SK-MEL-5 (cell line): ENCODE data around the gene NR2C2. TPM values are rescaled to one million over a fixed set of nuclear protein-coding genes. Genes with fewer than 3 reads are reported as not detected.

ENCODE experiments used
- DNase-seq: peaks from one replicate; pipeline ENCODE4 v3.0.0-alpha.2; 2016; ENCODE audit warnings: low read depth, low spot score
- in situ Hi-C: cut with HindIII; loops from 2 replicates; pipeline ENCODE4 v1.10.0; 2016; ENCODE audit warnings: low sequenced_read_pairs, high pct_unique_total_duplicates, low pct_unique_long_range_greater_than_20kb
- total RNA-seq: library from RNA; depleted of rRNA; stranded (reverse); fragments of >200 nt; shearing (Covaris generic); gene quantifications from 2 replicates; pipeline ENCODE4 v1.2.3, GENCODE V29; 2014

The NR2C2 gene
- total RNA-seq, 1 experiment from 2014 or later, result 20.7 TPM

DNA sequence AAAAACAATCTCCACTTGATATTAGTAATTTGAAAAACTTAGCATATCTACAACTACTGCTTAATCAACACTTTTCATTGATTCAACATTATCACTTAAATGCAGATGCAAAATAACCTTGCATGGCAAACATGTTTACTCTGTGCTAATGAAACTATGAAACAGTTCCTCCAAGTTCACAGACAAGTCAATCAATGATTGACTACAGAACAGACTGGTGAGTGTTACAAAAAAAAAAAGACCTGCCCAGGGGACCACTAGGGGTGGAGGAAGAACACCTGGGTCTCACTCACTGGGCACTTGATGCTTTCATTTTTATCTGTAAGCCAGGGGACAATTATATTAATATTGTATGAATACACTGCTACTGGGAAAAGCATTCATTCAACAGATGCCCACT, 4.3 kb upstream of the NR2C2 start:
- no peak for DNase-seq
- in situ Hi-C loops, result loop anchor here (25.0 kb wide), 1 partner anchor 681 kb away; no protein-coding TSS in a partner anchor

DNA sequence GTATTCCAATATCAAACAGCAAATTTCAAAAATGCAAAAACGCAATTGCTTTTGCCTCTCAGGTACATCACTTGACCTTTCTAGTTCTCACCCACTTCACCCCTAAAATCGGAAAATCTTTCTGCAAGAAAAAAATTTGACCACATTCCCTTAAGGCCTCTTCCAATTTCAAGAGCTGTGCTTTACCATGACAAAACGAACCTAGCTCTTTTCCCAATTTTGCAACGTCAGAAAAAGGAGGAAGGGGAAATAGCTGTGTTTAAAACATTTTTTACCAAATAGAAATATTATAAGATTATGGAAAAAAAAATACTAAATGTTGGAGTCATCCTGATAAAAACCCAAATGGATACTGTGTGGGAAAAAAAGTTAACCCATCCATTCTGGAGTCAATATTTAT, 1.1 kb upstream of the NR2C2 start:
- no peak for DNase-seq
- in situ Hi-C loops, result loop anchor here (25.0 kb wide), 1 partner anchor 684 kb away; no protein-coding TSS in a partner anchor

DNA sequence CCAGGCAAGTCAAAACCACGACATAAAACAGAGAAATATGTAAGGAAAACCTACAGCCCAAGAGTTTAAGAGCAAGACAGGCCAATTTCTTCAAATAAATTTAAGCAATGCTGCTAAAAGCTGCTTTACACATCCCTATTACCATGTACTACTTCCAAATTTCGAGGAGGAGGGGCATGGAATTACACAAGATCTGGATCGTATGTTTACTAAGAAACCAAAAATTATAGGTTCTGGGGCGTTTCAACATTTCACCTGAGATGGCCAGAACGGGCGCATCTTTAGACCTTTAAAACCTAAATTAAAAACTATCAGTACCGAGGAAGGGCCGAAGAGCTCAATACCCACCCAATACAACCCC, 664 bp upstream of the NR2C2 start:
- DNase-seq, result no peak
- in situ Hi-C loops, result loop anchor here (25.0 kb wide), 1 partner anchor 684 kb away; no protein-coding TSS in a partner anchor

DNA sequence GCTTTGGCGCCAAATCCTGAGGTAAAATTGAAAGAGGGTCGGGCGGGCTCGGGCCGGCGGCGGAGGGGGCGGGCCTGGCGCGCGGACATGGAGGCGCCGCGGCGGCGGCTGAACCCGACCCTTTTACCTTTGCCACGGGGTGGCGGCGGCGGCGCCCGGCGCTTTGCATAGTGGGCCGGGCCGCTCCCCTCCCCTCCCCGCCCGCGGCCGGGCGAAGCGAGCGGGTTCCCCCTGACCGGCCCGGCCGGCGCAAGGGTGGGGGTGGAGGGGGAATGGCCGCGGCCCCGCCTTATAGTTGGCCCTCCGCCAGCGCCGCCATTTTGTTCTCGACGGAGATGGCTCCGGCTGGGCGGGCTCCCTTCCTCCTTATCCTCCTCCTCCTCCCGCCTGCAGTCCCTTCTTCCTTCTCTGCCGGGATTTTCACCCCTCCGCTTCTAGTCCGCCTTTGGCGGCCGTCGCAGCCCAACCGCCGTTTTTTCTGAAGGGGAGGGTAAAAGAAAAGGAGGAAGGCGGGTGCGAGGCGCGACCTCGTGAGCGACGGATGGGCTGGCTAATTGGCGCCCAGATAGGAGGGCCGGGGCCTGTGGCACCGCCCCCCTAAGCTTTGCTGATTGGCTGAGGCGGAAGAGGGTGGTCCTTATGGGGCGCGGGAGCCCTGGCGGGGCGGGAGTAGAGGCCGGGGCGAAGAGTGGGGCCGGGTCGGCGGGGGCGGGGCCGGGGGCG, 664 bp downstream of the NR2C2 start:
- in situ Hi-C loops, result loop anchor here (25.0 kb wide), 1 partner anchor 686 kb away; no protein-coding TSS in a partner anchor
- DNase-seq, result peak; percentile 96

DNA sequence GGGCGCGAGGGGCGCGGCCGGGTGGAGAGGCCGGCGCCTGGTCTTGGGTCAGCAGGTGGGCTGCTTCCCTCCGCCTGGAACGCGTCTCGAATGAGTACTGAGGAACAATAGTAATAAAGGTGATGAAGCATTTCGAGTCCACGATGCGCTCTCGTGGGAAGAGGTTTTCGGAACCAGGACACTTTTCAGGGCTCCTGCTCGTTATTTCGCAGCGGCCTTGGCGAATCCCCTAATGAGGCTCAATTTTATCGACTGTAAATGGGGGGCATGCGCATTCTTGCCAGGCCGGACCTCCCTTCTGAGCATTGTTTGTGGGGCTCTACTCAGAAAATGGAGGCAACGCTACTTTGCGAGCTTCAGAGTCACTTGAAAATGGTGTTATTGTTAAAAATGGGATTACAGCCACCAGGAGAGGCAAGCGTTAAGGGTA, 1.2 kb downstream of the NR2C2 start:
- in situ Hi-C loops, result loop anchor here (25.0 kb wide), 1 partner anchor 686 kb away; no protein-coding TSS in a partner anchor
- DNase-seq, result no peak

DNA sequence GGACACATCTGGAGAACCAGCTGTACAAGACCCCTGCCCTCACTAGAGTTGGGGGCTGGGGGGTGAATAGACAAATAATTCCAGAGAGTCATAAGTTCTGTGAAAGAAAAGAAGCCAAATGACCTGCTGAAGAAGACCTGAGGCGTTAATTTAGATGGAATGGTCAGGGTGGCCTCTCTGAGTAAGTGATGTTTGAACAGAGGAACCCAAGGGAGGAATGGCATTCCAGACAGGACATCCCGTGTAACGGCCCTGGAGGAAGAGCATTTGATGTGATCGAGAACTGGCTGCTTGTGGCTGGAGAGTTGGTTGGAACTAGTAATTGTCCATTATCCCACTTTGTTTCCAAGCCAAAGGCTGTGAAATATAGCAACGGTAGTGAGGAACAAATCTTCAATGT, 1.7 kb downstream of the NR2C2 start:
- no peak for DNase-seq
- in situ Hi-C loops, result loop anchor here (25.0 kb wide), 1 partner anchor 687 kb away; no protein-coding TSS in a partner anchor

DNA sequence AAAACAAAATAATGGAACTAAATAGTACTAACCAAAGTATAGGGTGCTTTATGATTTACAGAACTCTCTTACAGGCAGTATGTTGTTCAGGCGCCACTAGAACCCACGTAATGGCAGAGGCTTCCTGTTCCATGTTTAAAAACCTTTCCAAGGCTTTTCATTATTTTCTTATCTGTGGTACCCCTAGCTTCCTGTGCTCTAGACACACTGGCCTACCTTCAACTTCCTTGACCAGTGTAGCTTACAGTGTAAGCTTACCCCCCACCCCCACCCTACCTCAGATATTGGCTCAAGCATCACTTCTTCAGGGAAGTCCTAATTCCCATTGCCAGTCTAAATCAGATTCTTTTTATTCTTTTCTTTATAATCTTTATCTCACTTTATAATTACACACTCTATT, 2.9 kb downstream of the NR2C2 start:
- DNase-seq, result no peak
- in situ Hi-C loops, result no loop called here

DNA sequence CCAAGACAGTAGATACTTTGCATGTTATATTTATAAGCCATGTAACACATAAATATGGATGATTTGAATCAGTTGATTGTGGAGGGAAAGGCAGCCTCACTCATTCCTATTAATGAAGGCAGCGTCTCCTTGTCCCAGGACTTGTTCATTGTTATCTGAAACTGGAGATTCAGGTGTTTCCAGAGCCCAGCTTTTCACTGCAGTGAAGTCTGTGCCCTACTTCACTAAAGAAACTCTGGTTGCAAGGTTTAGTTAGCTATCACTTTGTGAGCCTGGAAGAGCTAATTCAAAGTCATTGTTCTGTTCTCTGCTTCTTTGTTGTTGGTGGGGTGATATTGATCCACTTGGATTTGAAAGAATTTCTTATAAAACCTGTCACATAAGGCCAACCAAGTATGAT, 9.8 kb downstream of the NR2C2 start:
- no peak for DNase-seq
- in situ Hi-C loops, result no loop called here

DNA sequence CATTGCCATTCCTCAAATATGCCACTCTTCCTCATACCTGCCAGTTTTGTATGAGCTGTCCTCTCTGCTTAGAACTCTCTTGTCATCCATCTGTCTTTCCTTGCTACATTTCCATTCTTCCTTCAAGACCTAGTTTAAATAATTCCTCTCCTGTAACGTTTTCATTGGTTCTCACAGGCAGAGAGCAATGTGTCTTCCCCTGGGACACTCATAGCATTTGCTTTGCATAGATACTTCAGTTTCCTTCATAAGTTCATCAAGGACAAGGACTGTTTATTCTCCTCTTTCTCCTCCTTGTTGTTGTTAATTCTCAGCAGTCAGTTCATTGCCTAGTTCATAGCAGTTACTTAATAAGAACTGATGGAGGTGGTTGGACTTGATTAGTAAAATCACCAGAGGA, 10.5 kb downstream of the NR2C2 start:
- no peak for DNase-seq
- in situ Hi-C loops, result no loop called here

DNA sequence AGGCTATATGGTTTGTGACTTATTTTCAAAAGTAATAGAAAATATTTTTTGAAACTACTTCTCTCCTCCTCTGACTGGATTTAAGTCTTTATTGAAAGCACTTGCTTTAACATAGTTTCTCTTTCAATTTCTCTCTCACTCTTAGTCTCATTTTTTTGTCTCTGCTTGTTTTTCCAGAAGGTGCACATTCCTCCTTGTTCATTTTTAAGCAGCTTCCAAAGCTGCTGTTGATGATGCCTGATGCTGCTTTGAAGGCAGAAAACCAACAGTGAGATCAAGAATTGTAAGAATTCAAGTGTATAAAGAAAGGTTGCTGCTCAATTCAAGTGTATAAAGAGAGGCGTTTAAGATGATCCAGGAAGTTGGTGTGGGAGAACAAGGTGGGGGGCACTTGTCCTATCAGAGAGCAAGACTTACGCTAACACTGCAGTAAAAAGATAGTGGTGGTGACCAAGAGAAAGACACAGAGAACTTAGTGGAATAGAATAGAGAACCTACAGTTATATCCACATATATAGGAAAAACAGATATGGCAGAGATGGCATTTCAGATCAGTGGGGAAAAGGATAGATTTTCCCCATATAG, 12.1 kb downstream of the NR2C2 start:
- DNase-seq, result no peak
- in situ Hi-C loops, result no loop called here

DNA sequence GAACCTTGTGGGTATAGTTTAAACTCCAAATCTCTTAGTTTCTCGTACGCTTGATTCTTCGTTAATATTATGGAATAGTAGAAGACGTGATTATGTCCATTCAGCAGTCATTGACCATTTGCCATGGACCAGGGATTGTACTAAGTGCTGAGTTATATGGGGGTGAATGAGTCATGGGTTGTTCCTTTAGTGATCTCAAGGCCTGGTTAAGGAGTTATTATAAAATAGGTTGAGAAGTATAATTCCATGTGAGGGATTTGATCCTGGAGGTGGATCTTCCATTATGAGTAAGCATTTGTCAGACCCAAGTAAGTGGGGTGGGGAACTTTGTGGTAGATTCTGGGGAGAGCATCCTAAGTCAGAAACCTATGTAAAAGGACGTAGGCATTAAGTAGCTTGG, 15.4 kb downstream of the NR2C2 start:
- no peak for DNase-seq
- in situ Hi-C loops, result no loop called here

DNA sequence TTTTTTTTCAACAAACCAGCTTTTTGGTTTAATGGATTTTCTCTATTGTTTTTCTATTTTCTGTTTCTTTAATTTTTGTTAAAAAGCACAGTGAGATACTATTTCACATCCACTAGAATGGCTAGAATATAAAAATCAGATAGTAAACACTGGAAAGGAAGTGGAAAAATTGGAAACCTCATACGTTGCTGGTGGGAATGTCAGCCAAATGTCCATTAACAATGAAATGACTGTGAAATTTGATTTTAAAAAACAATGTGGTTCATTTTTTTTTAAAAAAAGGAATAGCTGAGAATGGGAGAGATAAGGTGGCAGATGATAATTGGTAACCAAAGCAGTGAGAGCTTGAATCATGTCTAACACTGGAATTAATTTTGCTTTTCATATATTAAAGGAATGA, 19.9 kb downstream of the NR2C2 start:
- no peak for DNase-seq
- in situ Hi-C loops, result no loop called here

DNA sequence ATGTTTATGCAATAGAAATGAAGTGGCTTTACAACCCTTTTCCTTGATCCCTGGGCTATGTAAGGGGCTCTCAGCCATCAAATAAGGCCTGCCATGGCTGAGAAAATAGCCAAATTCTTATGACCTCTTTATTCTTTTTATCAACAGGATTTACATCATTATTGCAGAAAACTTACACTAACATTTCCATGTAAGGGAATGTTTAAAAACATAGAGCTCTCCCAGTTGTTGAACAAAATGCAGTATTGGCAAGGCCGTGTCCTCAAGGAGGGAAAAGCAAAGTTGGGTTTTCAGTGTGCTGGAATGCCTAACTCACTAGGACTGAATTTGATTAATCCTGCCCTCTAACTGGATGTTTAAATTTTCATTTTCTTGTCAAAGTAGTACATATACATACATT, 22.3 kb downstream of the NR2C2 start:
- in situ Hi-C loops, result no loop called here
- no peak for DNase-seq

DNA sequence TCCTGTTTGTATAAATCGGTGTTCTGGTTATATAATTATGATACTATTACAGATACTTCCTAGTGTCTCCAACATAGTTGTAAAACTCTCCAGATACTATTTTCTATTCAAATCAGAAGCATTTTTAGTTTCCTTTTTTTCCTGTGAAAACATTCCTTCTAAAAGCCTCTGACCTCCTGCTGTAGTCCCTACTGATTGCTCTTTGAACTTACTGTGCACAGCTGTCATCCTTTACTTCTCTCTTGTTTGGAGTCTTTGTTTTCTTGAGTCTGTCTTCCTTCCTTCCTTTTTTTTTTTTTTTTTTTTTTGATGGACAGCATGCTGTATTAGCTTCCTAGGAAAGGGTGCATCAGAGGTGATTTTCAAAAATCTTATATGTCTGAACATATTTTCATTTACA, 28.9 kb downstream of the NR2C2 start:
- in situ Hi-C loops, result no loop called here
- DNase-seq, result peak; percentile 23

DNA sequence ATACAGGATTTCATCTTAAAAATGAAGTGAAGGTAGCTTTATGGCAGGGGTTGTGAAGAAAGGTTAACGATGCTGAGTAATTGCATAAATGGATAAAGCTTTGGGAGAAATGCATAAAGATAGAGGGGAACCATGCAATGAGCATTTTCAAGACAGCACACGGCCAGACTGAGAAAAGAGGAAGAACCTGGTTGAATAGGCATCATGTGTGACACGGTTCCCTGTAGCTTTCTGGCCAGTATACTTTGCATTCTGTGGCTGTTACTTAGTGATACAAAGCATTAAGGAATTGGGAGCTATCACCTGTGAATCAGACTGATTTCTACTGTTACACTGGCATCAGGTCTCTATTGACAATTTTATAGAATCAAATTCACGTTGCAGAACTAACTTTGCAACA, 33.3 kb downstream of the NR2C2 start:
- DNase-seq, result no peak
- in situ Hi-C loops, result no loop called here

DNA sequence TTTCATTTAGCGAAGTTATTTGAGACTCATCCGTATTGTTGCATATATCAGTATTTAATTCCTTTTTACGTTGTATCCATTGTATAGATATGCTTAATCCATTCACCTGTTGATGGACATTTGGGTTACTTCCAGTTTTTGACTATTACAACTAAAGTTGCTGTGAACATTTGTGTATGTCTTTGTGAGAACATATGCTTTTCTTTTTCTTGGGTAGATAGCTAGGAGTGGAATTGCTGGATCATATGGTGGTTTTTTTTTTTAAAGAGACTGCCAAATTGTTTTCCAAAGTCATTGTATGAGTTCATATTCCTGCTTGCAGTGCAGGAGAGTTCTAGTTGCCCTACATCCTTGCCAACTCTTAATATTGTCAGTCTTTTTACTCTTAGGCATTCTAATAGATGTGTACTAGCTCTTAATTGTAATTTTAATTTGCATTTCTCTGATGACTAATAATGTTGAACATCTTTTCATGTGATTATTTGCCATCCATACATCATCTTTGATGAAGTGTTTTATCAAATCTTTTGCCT, 37.3 kb downstream of the NR2C2 start:
- no peak for DNase-seq
- in situ Hi-C loops, result no loop called here

DNA sequence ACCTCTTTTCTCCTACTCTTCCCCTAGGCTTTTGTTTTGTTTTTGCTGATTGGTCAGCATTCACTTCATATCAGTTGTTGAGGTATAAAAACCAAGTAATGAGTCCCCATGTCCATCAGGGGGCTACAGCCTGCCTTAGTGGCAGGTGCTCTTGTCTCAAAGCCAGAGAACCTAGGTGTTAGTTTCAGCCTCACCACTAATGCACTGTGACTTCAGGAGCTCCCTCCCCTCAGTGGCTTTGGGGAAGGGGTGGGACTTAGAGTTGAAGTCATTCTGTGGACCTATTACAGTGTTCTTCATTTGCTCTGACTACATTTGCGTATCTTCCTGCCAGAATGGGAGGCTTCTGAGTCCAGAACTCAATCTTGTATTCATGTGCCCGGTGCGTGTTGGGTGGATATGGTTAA, 41.6 kb downstream of the NR2C2 start:
- peak; percentile 13 for DNase-seq
- in situ Hi-C loops, result no loop called here

DNA sequence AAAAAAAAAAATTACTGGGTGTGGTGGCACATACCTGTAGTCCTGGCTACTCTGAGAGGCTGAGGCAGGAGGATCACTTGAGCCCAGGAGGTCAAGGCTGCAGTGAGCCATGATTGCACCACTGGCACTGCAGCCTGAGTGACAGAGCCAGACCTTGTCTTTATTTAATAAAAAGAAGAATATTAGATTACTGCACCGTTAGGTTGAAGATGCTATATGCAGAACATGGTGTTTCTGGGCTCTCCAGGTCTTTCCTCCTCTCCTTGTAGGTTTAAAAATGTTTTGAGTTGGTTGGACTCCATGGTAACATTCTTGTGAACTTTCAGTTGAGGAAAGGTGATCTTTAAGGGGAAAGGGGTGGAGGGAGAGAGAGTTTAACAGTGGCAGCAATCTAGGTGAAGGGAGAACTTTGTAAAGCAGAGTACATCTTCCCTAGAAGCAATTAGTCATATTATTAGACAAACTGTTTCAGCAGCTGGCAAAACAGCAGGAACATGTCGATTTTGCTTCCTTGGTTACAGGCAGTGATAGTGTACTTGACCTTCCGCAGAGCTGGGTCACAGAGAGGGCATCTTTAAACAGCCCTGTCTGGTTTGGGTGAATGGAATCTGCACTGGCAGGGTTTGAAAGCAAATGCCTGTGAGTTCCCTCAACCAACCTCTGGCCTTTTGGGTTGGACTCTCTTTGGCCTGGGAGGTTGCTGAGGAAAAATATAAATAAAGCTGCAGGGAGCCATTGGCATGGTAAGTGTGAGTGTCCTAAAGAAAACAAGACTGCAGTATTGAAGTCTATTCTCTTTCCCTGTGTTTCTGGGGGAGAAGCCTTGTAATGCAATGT, 42.8 kb downstream of the NR2C2 start:
- no peak for DNase-seq
- in situ Hi-C loops, result no loop called here
